ENCODE results near the gene MYO1B. TPM values are rescaled to one million over a fixed set of nuclear protein-coding genes. Genes with fewer than 3 reads are reported as not detected.

Gene MYO1B
- total RNA-seq, 1 experiment from 2014 or later: 43.2 TPM

GRCh38 chr2:191345788-191346187 lies 100.6 kb downstream of the MYO1B start:
- Histone ChIP-seq H2BK15ac (ENCODE audit: low read depth, low read length) (no peak overlapping the region), H2BK20ac (ENCODE audit: low read depth, low read length, poor library complexity, severe bottlenecking) (no peak overlapping the region), H3K79me2 (ENCODE audit: insufficient read depth, low read length) (no peaks in the 10 kb centered on the region), H3K4ac (ENCODE audit: low read depth, low read length) (no peak overlapping the region), H2AK5ac (ENCODE audit: insufficient read length, low read length) (no peak overlapping the region), H3K4me1 (ENCODE audit: insufficient read depth, low read length) (no peaks in the 10 kb centered on the region), H2BK120ac (ENCODE audit: low read depth, low read length, poor library complexity, severe bottlenecking) (no peak overlapping the region), H4K8ac (replicated peaks; ENCODE audit: insufficient read length, low read depth, low read length) (no peak overlapping the region), H3K14ac (ENCODE audit: insufficient read depth, low read length) (no peak overlapping the region), H3T11ph (ENCODE audit: low read length) (no peak overlapping the region), H3K27ac (ENCODE audit: insufficient read length, low read depth, low read length) (no peak overlapping the region), H3K9me3 (ENCODE audit: control insufficient read depth, low read depth, low read length) (no peaks in the 10 kb centered on the region), H4K20me1 (ENCODE audit: control insufficient read depth, insufficient read depth, insufficient read length) (no peaks in the 10 kb centered on the region), H2BK5ac (ENCODE audit: insufficient read length, low read length) (no peak overlapping the region), H3K18ac (ENCODE audit: insufficient read length, low read depth, low read length) (no peak overlapping the region), H3K27me3 (ENCODE audit: insufficient read depth, low read length) (no peaks in the 10 kb centered on the region), H2AFZ (ENCODE audit: low read length) (no peak overlapping the region), H3K23ac (ENCODE audit: insufficient read length, low read depth, low read length) (no peak overlapping the region), H3K79me1 (ENCODE audit: insufficient read depth, low read depth, low read length, poor library complexity, severe bottlenecking) (peaks cover 5% of the 10 kb centered on the region), H4K91ac (ENCODE audit: insufficient read length, low read depth, low read length) (no peak overlapping the region), H3K9ac (ENCODE audit: extremely low read depth, insufficient read length, low read length) (no peak overlapping the region), H2BK12ac (ENCODE audit: insufficient read length, low read depth, low read length) (no peak overlapping the region), H4K5ac (ENCODE audit: insufficient read length, low read depth, low read length) (no peak overlapping the region), H3K4me2 (ENCODE audit: insufficient read depth, insufficient read length, low read length) (no peak overlapping the region), H3K56ac (ENCODE audit: insufficient read length, low read depth, low read length) (no peak overlapping the region), H3K23me2 (ENCODE audit: insufficient read length, low read depth, low read length, poor library complexity, severe bottlenecking) (no peaks in the 10 kb centered on the region)
- Mint-ChIP-seq H3K27ac (no peak overlapping the region), H3K4me1 (no peaks in the 10 kb centered on the region), H3K36me3 (ENCODE audit: insufficient read depth in 1 of 3, low read depth in 3 of 3) (peaks cover 20 to 39% (median 28%) of the 10 kb centered on the region in 3 experiments; a peak in 6 of 7 replicates), H3K4me3 (no peak overlapping the region), H3K9me3 (no peaks in the 10 kb centered on the region), H3K27me3 (ENCODE audit: low read depth) (no peaks in the 10 kb centered on the region)
- no peak for TF ChIP-seq CTCF (conservative IDR thresholded peaks at IDR 0.05)
- DNase-seq: no peak

All from H9 (cell line).